Neuronal stem cell (in vitro differentiated cells): ENCODE measurements around the gene CCDC154.

Experiments
- DNase-seq: peaks from one replicate; pipeline ENCODE4 v3.0.0-alpha.2; 2013; ENCODE audit warnings: low spot score
- H2AFZ ChIP-seq: one replicate; pipeline ENCODE4 v1.6.1; 2013; ENCODE audit warnings: mild to moderate bottlenecking, low read length, inconsistent platforms
- H2AK5ac ChIP-seq: 2 replicates; pipeline ENCODE4 v1.6.1; 2013; ENCODE audit warnings: low read depth, mild to moderate bottlenecking, inconsistent platforms, low read length, moderate library complexity, mixed read lengths
- H2BK120ac ChIP-seq: 2 replicates; pipeline ENCODE4 v1.6.1; 2013; ENCODE audit warnings: low read depth, mild to moderate bottlenecking, inconsistent platforms, low read length, moderate library complexity, mixed read lengths
- H2BK12ac ChIP-seq: one replicate; pipeline ENCODE4 v1.6.1; 2013; ENCODE audit warnings: low read length, inconsistent platforms
- H2BK15ac ChIP-seq: 2 replicates; pipeline ENCODE4 v1.6.1; 2013; ENCODE audit warnings: mild to moderate bottlenecking, low read length, inconsistent platforms, mixed read lengths
- H2BK5ac ChIP-seq: one replicate; pipeline ENCODE4 v1.6.1; 2013; ENCODE audit warnings: inconsistent platforms, mild to moderate bottlenecking, low read length, moderate library complexity
- H3K14ac ChIP-seq: one replicate; pipeline ENCODE4 v1.6.1; 2013; ENCODE audit warnings: low read length, inconsistent platforms
- H3K18ac ChIP-seq: 2 replicates; pipeline ENCODE4 v1.6.1; 2013; ENCODE audit warnings: low read length, inconsistent platforms
- H3K23ac ChIP-seq: 2 replicates; pipeline ENCODE4 v1.6.1; 2013; ENCODE audit warnings: low read depth, mild to moderate bottlenecking, mixed read lengths, low read length, inconsistent platforms; ENCODE audit not compliant: poor library complexity
- H3K27ac ChIP-seq: replicated peaks from 3 replicates; pipeline ENCODE4 v1.5.1; 2013; ENCODE audit warnings: low read length, inconsistent platforms
- H3K27me3 ChIP-seq, 3 experiments: 2 replicates each; pipeline ENCODE4 v1.6.1; 2013; ENCODE audit warnings: low read length in 3 of 3, mild to moderate bottlenecking in 2 of 3, inconsistent platforms in 1 of 3, low read depth in 1 of 3, mixed read lengths in 1 of 3, moderate library complexity in 1 of 3; ENCODE audit not compliant: control insufficient read depth in 3 of 3, insufficient read depth in 3 of 3
- H3K36me3 ChIP-seq, 2 donors: replicated peaks in 1 of 2; 2 replicates each; pipeline ENCODE4 v1.6.1; 2013; ENCODE audit warnings: low read length in 2 of 2; ENCODE audit not compliant: control insufficient read depth in 2 of 2, insufficient read depth in 2 of 2
- H3K4ac ChIP-seq: 2 replicates; pipeline ENCODE4 v1.6.1; 2013; ENCODE audit warnings: inconsistent platforms, mild to moderate bottlenecking, low read length, moderate library complexity
- H3K4me1 ChIP-seq, 2 donors: 1 replicate in 1 of 2; 2 replicates in 1 of 2; pipeline ENCODE4 v1.6.1; 2013; ENCODE audit warnings: low read length in 2 of 2, low read depth in 1 of 2; ENCODE audit not compliant: control insufficient read depth in 2 of 2, insufficient read depth in 1 of 2
- H3K4me2 ChIP-seq: one replicate; pipeline ENCODE4 v1.6.1; 2013; ENCODE audit warnings: mild to moderate bottlenecking, low read length, inconsistent platforms; ENCODE audit not compliant: insufficient read depth, poor library complexity, severe bottlenecking
- H3K4me3 ChIP-seq, 2 donors: 2 replicates each; pipeline ENCODE4 v1.5.1; 2013; ENCODE audit warnings: low read length in 2 of 2, mild to moderate bottlenecking in 2 of 2, inconsistent platforms in 1 of 2, moderate library complexity in 1 of 2
- H3K79me1 ChIP-seq: one replicate; pipeline ENCODE4 v1.6.1; 2013; ENCODE audit warnings: low read depth, mild to moderate bottlenecking, inconsistent platforms, low read length, moderate library complexity
- H3K9ac ChIP-seq: one replicate; pipeline ENCODE4 v1.6.1; 2013; ENCODE audit warnings: mild to moderate bottlenecking, low read depth, low read length, inconsistent platforms; ENCODE audit not compliant: poor library complexity
- H3K9me3 ChIP-seq, 2 donors: replicated peaks in 1 of 2; 2 replicates each; pipeline versions ENCODE3 to v1.6.1; 2013; ENCODE audit warnings: low read length in 2 of 2, mild to moderate bottlenecking in 2 of 2, inconsistent platforms in 1 of 2, low read depth in 1 of 2, mixed read lengths in 1 of 2, moderate library complexity in 1 of 2; ENCODE audit not compliant: control insufficient read depth in 2 of 2, insufficient read depth in 1 of 2
- H4K8ac ChIP-seq: one replicate; pipeline ENCODE4 v1.6.1; 2013; ENCODE audit warnings: low read depth, mild to moderate bottlenecking, inconsistent platforms, low read length, moderate library complexity
- H4K91ac ChIP-seq: one replicate; pipeline ENCODE4 v1.6.1; 2013; ENCODE audit warnings: low read length, low read depth, mild to moderate bottlenecking, inconsistent platforms; ENCODE audit not compliant: poor library complexity
- WGBS, 2 donors: extraction: QIAGEN DNeasy Blood & Tissue Kit; methylation state at CpG; one replicate each; pipeline ENCODE4 v1.1.7; 2013; ENCODE audit warnings: missing lambda C conversion rate in 2 of 2, mixed read lengths in 1 of 2; ENCODE audit not compliant: insufficient read length in 2 of 2, insufficient replicate concordance in 1 of 2; ENCODE audit errors: extremely low coverage in 2 of 2; 5-methylcytosine and 5-hydroxymethylcytosine counted together

The CCDC154 gene

DNA sequence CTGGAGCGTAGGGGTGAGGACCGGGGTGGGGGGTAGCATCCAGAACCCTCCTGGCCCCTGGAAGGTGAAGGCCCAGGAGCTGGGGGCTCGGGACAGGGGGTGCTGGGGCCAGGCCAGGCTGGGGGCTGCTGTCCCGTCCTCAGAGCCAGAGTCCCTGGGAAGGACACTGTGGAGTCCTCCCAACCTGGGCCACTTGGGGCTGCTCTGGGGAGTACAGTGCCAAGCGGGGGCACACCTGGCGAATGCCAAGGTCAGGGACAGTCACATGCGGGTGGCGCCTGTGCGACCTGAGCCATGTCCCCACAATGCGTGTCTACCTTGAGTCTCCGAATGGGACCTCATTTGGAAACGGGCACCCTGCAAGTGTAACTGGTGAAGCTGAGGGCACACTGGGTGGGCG lies 14.7 kb downstream of the CCDC154 start:
- H3K4me1 ChIP-seq, result peaks cover 0 to 22% of the 10 kb centered on the region in 2 donors
- H3K14ac ChIP-seq, result no peak overlapping the region
- no peak overlapping the region for H2BK5ac ChIP-seq
- no peak overlapping the region for H4K91ac ChIP-seq
- H3K27ac ChIP-seq, result no peak overlapping the region
- no CpG with 5 or more reads among the region's 13 CpGs for WGBS, 2 donors
- no peak overlapping the region for H4K8ac ChIP-seq
- H3K36me3 ChIP-seq, result no peaks in the 10 kb centered on the region
- H3K9ac ChIP-seq, result no peak overlapping the region
- no peaks in the 10 kb centered on the region for H3K27me3 ChIP-seq
- H3K4me2 ChIP-seq, result no peak overlapping the region
- no peak overlapping the region for H3K4ac ChIP-seq
- no peak overlapping the region for H3K18ac ChIP-seq
- no peaks in the 10 kb centered on the region for H3K9me3 ChIP-seq
- peaks cover 3% of the 10 kb centered on the region for H3K79me1 ChIP-seq
- H2AFZ ChIP-seq, result peak overlapping the region; percentile 90
- peak overlapping the region; percentile 99 for H2AK5ac ChIP-seq
- H3K4me3 ChIP-seq, result no peak overlapping the region
- no peak overlapping the region for H3K23ac ChIP-seq
- H2BK120ac ChIP-seq, result no peak overlapping the region
- H2BK15ac ChIP-seq, result peak overlapping the region; percentile 79
- DNase-seq, result no peak
- H2BK12ac ChIP-seq, result peak overlapping the region; percentile 58

DNA sequence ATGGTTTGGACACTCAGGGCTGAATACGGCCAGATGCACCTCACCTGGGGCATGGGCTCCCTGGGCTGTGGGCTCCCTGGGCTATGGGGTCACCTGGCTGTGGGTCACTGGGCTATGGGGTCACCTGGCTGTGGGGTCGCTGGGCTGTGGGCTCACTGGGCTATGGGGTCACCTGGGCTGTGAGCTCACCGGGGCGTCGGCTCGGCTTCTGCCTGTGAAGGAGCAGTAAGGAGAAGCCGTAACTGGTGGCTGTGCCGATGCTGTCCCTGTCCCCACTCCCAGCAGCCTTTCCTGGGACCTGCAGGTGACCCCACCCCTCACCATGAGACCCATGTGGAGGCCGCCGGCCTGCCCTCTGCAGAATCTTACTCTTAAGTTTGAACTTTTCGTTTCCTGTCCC lies 15.3 kb downstream of the CCDC154 start:
- peak overlapping the region; percentile 64 for H2AFZ ChIP-seq
- peaks cover 0 to 21% of the 10 kb centered on the region in 2 donors for H3K4me1 ChIP-seq
- H3K27me3 ChIP-seq, result no peaks in the 10 kb centered on the region
- peak overlapping the region; percentile 99 for H2AK5ac ChIP-seq
- H3K23ac ChIP-seq, result no peak overlapping the region
- peak overlapping the region; percentile 87 for H2BK120ac ChIP-seq
- H3K18ac ChIP-seq, result no peak overlapping the region
- H3K9ac ChIP-seq, result no peak overlapping the region
- DNase-seq, result no peak
- no peak overlapping the region for H3K27ac ChIP-seq
- H3K14ac ChIP-seq, result peak overlapping the region; percentile 71
- H2BK15ac ChIP-seq, result peak overlapping the region; percentile 79
- H3K4me2 ChIP-seq, result no peak overlapping the region
- peaks cover 4% of the 10 kb centered on the region for H3K79me1 ChIP-seq
- peak overlapping the region; percentile 65 for H4K8ac ChIP-seq
- H3K9me3 ChIP-seq, result no peaks in the 10 kb centered on the region
- H3K4ac ChIP-seq, result peak overlapping the region; percentile 76
- peak overlapping the region; percentile 95 for H4K91ac ChIP-seq
- peak overlapping the region; percentile 24 for H2BK5ac ChIP-seq
- WGBS, 2 donors, result no CpG with 5 or more reads among the region's 11 CpGs
- H3K36me3 ChIP-seq, result no peaks in the 10 kb centered on the region
- no peak overlapping the region for H3K4me3 ChIP-seq
- H2BK12ac ChIP-seq, result peak overlapping the region; percentile 100

DNA sequence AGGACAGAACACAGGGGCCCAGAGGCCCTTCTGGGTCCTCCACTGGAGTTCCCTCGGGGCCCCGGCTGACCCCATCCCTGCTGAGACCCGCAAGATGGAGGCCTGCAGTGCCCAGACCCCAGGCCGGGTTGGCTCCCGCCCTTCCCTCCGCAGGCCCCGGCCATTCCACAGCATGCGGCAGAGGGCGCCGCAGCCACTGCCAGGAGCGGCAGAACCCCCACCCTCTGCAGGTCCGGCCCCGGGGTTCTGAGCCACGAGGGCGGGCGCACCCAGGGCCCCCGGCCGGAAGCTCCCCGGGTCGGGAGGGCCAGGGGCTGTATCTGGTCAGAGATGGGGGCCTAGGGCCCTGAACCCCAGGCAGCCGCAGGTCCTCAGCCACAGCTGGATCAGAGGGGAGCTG lies 15.8 kb downstream of the CCDC154 start:
- peaks cover 4% of the 10 kb centered on the region for H3K79me1 ChIP-seq
- WGBS, 2 donors, result no CpG with 5 or more reads among the region's 21 CpGs
- no peak for DNase-seq
- H3K18ac ChIP-seq, result peak overlapping the region; percentile 48
- peak overlapping the region; percentile 65 for H3K23ac ChIP-seq
- H3K9ac ChIP-seq, result no peak overlapping the region
- H3K27ac ChIP-seq, result no peak overlapping the region
- peaks cover 0 to 16% of the 10 kb centered on the region in 2 donors for H3K4me1 ChIP-seq
- H4K91ac ChIP-seq, result peak overlapping the region; percentile 95
- H3K4me3 ChIP-seq, result no peak overlapping the region
- no peak overlapping the region for H3K4ac ChIP-seq
- no peak overlapping the region for H3K14ac ChIP-seq
- no peaks in the 10 kb centered on the region for H3K27me3 ChIP-seq
- H2BK15ac ChIP-seq, result peak overlapping the region; percentile 79
- H3K36me3 ChIP-seq, result no peaks in the 10 kb centered on the region
- no peak overlapping the region for H3K4me2 ChIP-seq
- peak overlapping the region; percentile 64 for H2AFZ ChIP-seq
- peak overlapping the region; percentile 87 for H2BK120ac ChIP-seq
- peak overlapping the region; percentile 90 for H2BK5ac ChIP-seq
- no peak overlapping the region for H4K8ac ChIP-seq
- peak overlapping the region; percentile 99 for H2BK12ac ChIP-seq
- peak overlapping the region; percentile 99 for H2AK5ac ChIP-seq
- H3K9me3 ChIP-seq, result no peaks in the 10 kb centered on the region

DNA sequence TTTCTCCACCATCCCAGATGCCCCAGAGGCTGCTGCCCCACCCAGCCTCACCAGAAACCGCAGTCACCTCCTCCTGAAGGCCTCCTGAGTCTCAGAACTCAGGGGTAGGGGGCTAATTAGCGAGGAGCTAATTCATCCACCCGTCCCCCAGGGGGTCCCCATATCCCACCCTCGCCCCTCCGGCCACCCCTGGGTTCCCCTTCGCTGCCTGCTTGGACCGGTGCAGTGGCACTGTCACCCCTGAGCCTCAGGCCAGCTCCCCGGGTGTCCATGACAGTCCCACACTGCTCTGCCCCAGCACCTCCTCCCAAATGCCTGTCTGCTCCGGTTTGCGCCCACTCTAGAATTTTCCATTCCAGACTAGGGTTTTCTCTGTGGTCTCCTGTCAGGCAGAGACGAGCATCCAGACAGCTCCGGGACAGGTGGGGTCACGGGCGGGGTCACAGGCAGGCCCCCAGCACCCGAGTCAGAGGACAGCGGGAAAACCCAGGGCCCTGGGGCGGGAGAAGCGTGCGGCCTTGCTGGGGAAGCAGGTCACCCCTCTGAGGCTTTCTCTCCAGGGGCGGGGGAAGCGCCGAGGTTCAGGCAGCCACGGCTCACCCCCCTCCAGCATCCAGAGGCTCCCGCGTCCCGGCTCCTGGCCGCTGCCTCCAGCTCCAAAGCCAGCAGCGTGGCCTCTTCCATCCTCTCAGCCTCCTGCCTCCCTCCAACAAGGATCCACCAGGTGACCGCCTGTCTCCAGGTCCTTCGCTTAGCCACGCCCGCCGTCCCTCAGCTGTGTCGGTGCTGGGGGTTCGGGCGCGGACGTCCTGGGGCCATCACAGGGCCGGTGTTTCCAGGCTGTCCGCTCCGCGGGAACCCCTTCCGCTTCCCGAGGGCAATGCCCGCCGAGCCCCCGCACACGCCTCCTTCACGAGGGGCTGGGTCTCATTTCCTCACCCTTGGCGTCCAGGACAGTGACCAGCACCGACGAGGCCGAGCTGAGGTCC lies 16.6 kb downstream of the CCDC154 start:
- H4K91ac ChIP-seq, result no peak overlapping the region
- H2AFZ ChIP-seq, result peak overlapping the region; percentile 64
- peaks cover 4% of the 10 kb centered on the region for H3K79me1 ChIP-seq
- peak overlapping the region; percentile 99 for H2BK12ac ChIP-seq
- DNase-seq, result no peak
- H3K9me3 ChIP-seq, result no peaks in the 10 kb centered on the region
- H3K14ac ChIP-seq, result no peak overlapping the region
- no peak overlapping the region for H3K4me2 ChIP-seq
- H3K36me3 ChIP-seq, result no peaks in the 10 kb centered on the region
- peak overlapping the region; percentile 65 for H3K23ac ChIP-seq
- H2BK5ac ChIP-seq, result peak overlapping the region; percentile 90
- peak overlapping the region; percentile 87 for H2BK120ac ChIP-seq
- no peak overlapping the region for H3K9ac ChIP-seq
- no peak overlapping the region for H4K8ac ChIP-seq
- H3K4me1 ChIP-seq, result peaks cover 0 to 16% of the 10 kb centered on the region in 2 donors
- H2AK5ac ChIP-seq, result peak overlapping the region; percentile 99
- no CpG with 5 or more reads among the region's 53 CpGs for WGBS, 2 donors
- H3K27me3 ChIP-seq, result no peaks in the 10 kb centered on the region
- H3K4ac ChIP-seq, result peak overlapping the region; percentile 53
- H3K27ac ChIP-seq, result no peak overlapping the region
- H3K4me3 ChIP-seq, result no peak overlapping the region
- peak overlapping the region; percentile 79 for H2BK15ac ChIP-seq
- H3K18ac ChIP-seq, result peak overlapping the region; percentile 71
